Spleen (tissue), 11 donors: Measurements from ENCODE around the gene PIGS. TPM values are rescaled to one million over a fixed set of nuclear protein-coding genes. Genes with fewer than 3 reads are reported as not detected.

ENCODE experiments used
- DNase-seq: peaks from one replicate; pipeline ENCODE4 v3.0.0-alpha.2; 2020
- H3K27ac ChIP-seq, 8 donors: fragments of 200-600 bp; sonication (generic) in 7 of 8; 1 replicate in 4 of 8; 2 replicates in 4 of 8; pipeline versions ENCODE4 v1.5.0 to v1.8.0; 2016 to 2021; ENCODE audit warnings: inconsistent platforms in 4 of 8, mild to moderate bottlenecking in 4 of 8, moderate library complexity in 1 of 8
- H3K27me3 ChIP-seq, 7 donors: fragments of 200-600 bp; sonication (generic) in 6 of 7; replicated peaks in 1 of 7; 1 replicate in 4 of 7; 2 replicates in 3 of 7; pipeline versions ENCODE4 v1.5.0 to v1.8.0; 2016 to 2021; ENCODE audit warnings: inconsistent platforms in 3 of 7, mild to moderate bottlenecking in 1 of 7
- H3K36me3 ChIP-seq, 6 donors: fragments of 200-600 bp; sonication (generic) in 5 of 6; 1 replicate in 4 of 6; 2 replicates in 2 of 6; pipeline versions ENCODE4 v1.5.0 to v1.8.0; 2016 to 2021; ENCODE audit warnings: inconsistent platforms in 2 of 6
- H3K4me1 ChIP-seq, 6 donors: fragments of 200-600 bp; sonication (generic) in 5 of 6; 1 replicate in 3 of 6; 2 replicates in 3 of 6; pipeline versions ENCODE4 v1.5.0 to v1.8.0; 2016 to 2021; ENCODE audit warnings: inconsistent platforms in 3 of 6
- H3K4me3 ChIP-seq, 8 donors: fragments of 200-600 bp; sonication (generic) in 7 of 8; 1 replicate in 4 of 8; 2 replicates in 4 of 8; pipeline versions ENCODE4 v1.5.0 to v1.8.0; 2016 to 2021; ENCODE audit warnings: inconsistent platforms in 4 of 8, mild to moderate bottlenecking in 4 of 8, moderate library complexity in 2 of 8
- H3K9me3 ChIP-seq, 8 donors: fragments of 200-600 bp; sonication (generic) in 7 of 8; 1 replicate in 4 of 8; 2 replicates in 4 of 8; pipeline versions ENCODE4 v1.5.0 to v1.8.0; 2016 to 2021; ENCODE audit warnings: inconsistent platforms in 4 of 8
- POLR2A ChIP-seq, 3 donors: fragments of 450-650 bp; IDR thresholded peaks; one replicate each; pipeline ENCODE4 v1.5.1; 2017; ENCODE audit warnings: antibody characterized with exemption in 3 of 3, mild to moderate bottlenecking in 1 of 3
- POLR2AphosphoS5 ChIP-seq, 3 donors: sonication (generic); formaldehyde crosslinking; IDR thresholded peaks; one replicate each; pipeline ENCODE4 v1.5.1; 2017; ENCODE audit warnings: antibody characterized with exemption in 3 of 3
- WGBS, 5 donors: extraction: QIAGEN DNeasy Blood & Tissue Kit in 3 of 5; methylation state at CpG; one replicate each; pipeline versions ENCODE4 v1.1.5 to v1.1.7; 2013 to 2018; 5-methylcytosine and 5-hydroxymethylcytosine counted together
- intact Hi-C: fragments of 100-400 bp; cut with DNase I; formaldehyde crosslinking; loops from one replicate; pipeline ENCODE4 v1.15.0; 2023; ENCODE audit warnings: low total_unique reads
- polyA plus RNA-seq, 3 donors: library from polyadenylated mRNA; stranded (reverse); fragments of 200-250 nt; gene quantifications; one replicate each; pipeline ENCODE4 v1.2.1, GENCODE V29; 2013
- total RNA-seq, 7 donors: library from RNA; depleted of rRNA in 3 of 7; stranded (reverse); fragments of >200 nt in 3 of 7; fragmentation: NEBNext Ultra II Directional in 4 of 7; extraction: Animal tissue kit (Norgen Biotek cat#: 25700) in 4 of 7; gene quantifications; one replicate each; pipeline versions ENCODE4 v1.1.0 to v1.2.1, GENCODE V29; 2016 to 2021
- TF ChIP-seq, protein P1 (sequence below), 11 experiments: fragments of 200-600 bp in 7 of 11; fragments of 450-650 bp in 4 of 11; sonication (generic) in 4 of 11; IDR thresholded peaks in 8 of 11; conservative IDR thresholded peaks in 3 of 11; 1 replicate in 7 of 11; 2 replicates in 4 of 11; pipeline versions ENCODE4 v1.4.0 to v1.8.0; 2016 to 2021; ENCODE audit warnings: antibody characterized with exemption in 11 of 11, inconsistent platforms in 4 of 11, mild to moderate bottlenecking in 1 of 11
- donor health status: healthy with polysubstance abuse.
- donor health status: DM: no; HTN: no; CAD: no; lungs with moderate emphysema.
- donor health status: DM: no; HTN: no; CAD: no.
- donor health status: Bipolar disorder and iron deficiency.
- donor health status: healthy.
- donor health status: DM: no; HTN: no; CAD: no.
- donor health status: DM: yes; HTN: yes; CAD: no.

Gene PIGS
- total and polyA plus RNA-seq, 10 donors = 13.3 to 77.6 (median 50.0) TPM

DNA sequence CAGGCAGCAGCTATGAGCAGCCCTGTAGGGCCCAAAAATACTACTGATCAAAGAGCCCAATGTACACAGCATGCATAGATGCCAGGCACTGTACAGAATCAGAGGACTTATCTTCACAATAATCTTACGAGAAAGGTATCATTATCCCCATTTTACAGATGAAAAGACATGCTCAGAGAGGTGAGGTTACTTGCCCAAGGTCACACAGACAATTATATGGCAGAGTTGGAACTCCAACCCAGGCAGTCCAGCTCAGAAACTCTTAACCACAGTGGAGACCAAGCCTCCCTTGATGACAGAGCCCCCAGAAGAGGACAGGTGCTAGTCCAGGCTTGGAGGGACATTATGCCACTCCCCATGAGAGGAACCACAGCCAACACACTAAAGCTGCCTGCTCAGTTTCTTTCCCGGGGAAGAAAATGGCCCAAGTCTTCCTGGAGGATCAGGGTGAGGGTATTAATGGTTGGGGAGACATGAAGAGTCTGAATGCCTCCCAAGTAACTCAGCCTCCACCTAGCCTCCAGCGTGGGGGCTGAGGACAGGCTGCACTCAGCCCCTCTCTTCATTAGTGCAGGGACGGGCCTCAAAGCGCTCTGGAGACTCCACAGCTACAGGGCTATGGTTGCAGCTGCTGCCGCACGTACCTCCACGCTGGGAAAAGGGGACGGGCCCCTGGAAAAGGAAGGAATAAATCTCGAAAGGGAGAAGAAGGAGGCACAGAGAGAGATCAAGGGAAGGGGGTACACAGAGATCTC lies 19.7 kb downstream of the PIGS start:
- 21 to 34% (median 25%) methylated on average over 8 to 10 of the region's 10 CpGs for WGBS, 5 donors
- DNase-seq = peak; percentile 76
- intact Hi-C loops = no loop called here
- Histone ChIP-seq H3K27me3 (no peaks in the 10 kb centered on the region), H3K9me3 (no peaks in the 10 kb centered on the region), H3K4me3 (peak overlapping the region; percentile 67 to 99 (median 91)), H3K27ac (peak overlapping the region in 7 of 8 donors; percentile 42 to 90 (median 84)), H3K4me1 (peaks cover 38 to 77% (median 60%) of the 10 kb centered on the region in 6 donors), H3K36me3 (peaks cover 0 to 47% (median 40%) of the 10 kb centered on the region in 6 donors)
- TF ChIP-seq POLR2A (IDR thresholded peaks at IDR 0.05) = no peak

DNA sequence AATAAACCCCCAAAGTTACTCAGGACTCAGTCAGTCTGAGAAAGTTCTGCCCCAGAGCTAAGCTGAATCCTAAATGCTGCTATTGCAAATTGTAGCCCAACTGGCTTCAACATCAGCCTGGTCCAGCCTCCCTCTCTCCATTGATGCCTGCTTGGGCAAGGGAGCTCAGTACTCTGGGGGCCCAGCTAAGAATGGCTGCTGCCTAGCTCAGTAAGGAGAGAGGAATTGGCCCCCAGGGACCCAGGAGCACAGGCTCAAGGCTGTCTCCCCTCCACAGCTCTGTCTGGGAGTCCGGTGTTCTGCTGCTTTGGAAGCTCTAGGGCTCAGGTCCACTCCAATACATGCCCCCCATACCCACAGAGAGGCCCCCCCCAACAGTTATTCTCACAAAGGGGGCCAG lies 20.5 kb downstream of the PIGS start:
- TF ChIP-seq, protein P1, sequence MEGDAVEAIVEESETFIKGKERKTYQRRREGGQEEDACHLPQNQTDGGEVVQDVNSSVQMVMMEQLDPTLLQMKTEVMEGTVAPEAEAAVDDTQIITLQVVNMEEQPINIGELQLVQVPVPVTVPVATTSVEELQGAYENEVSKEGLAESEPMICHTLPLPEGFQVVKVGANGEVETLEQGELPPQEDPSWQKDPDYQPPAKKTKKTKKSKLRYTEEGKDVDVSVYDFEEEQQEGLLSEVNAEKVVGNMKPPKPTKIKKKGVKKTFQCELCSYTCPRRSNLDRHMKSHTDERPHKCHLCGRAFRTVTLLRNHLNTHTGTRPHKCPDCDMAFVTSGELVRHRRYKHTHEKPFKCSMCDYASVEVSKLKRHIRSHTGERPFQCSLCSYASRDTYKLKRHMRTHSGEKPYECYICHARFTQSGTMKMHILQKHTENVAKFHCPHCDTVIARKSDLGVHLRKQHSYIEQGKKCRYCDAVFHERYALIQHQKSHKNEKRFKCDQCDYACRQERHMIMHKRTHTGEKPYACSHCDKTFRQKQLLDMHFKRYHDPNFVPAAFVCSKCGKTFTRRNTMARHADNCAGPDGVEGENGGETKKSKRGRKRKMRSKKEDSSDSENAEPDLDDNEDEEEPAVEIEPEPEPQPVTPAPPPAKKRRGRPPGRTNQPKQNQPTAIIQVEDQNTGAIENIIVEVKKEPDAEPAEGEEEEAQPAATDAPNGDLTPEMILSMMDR (IDR thresholded peaks at IDR 0.05 in 8 of 11, conservative IDR thresholded peaks at IDR 0.05 in 3 of 11) = no peak
- TF ChIP-seq POLR2AphosphoS5 (IDR thresholded peaks at IDR 0.05) (no peak), POLR2A (IDR thresholded peaks at IDR 0.05) (no peak)
- intact Hi-C loops = no loop called here
- H3K4me1 ChIP-seq = peaks cover 38 to 79% (median 60%) of the 10 kb centered on the region in 6 donors
- no peaks in the 10 kb centered on the region for H3K27me3 ChIP-seq
- H3K4me3 ChIP-seq = peak overlapping the region in 1 of 8 donors; percentile 99
- DNase-seq = peak; percentile 54
- H3K9me3 ChIP-seq = no peaks in the 10 kb centered on the region
- WGBS, 5 donors = 73 to 100% (median 94%) methylated on average over 1 of the region's 1 CpG
- peak overlapping the region in 5 of 8 donors; percentile 39 to 90 (median 87) for H3K27ac ChIP-seq
- peaks cover 0 to 47% (median 36%) of the 10 kb centered on the region in 6 donors for H3K36me3 ChIP-seq

DNA sequence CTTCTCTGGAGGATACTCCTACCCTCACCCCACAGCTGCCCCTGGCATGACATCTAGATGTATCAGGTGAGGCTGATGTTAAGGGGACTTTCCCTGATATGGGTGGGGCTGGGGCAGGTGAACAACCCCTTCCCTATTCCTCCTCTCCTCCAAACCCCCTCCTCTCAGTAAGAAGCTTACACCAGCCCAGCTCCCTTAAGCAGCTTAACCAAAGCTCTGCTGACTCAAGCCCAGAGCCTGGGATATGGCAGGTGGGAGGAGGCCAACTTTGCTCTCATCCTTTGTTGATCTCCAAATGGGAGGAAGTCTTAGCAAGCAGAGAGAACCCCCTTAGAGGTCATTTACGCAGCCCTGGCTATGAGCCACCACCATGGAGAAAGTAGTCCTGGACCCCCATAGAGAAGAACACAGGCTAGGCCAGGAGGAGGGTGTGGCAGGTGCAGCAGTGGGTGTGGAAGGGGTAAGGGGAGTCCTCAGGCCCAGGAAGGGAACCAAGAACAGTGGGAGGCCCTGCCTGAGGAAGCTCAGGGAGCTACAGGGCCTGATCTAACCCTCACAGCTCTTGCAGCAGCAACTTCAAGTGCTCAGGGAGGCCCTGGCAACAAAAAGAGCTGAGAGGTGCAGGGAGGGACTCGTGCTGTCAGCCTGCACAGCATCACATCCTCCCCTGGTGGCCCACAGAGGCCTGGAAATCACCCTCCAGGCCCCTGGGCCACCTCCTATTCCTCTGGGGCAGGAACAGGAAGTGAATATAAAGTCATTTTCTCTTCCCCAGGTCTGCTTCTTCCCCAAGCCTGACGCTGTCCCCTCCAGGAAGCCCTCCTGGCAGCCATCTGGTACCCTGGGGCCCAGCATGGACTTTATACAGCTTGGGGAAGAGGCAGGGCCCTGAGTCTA lies 21.8 kb downstream of the PIGS start:
- no peaks in the 10 kb centered on the region for H3K9me3 ChIP-seq
- H3K36me3 ChIP-seq = peaks cover 0 to 36% (median 23%) of the 10 kb centered on the region in 6 donors
- DNase-seq = peak; percentile 83
- no peaks in the 10 kb centered on the region for H3K27me3 ChIP-seq
- H3K4me3 ChIP-seq = peak overlapping the region in 1 of 8 donors; percentile 20
- WGBS, 5 donors = 32 to 62% (median 41%) methylated on average over 3 of the region's 3 CpGs
- TF ChIP-seq POLR2AphosphoS5 (IDR thresholded peaks at IDR 0.05) = peak in 2 of 3 donors; percentile 6 to 62
- TF ChIP-seq POLR2A (IDR thresholded peaks at IDR 0.05) = no peak
- TF ChIP-seq, protein P1 (IDR thresholded peaks at IDR 0.05 in 8 of 11, conservative IDR thresholded peaks at IDR 0.05 in 3 of 11) = peak in 4 of 11 experiments; percentile 16 to 37 (median 28)
- peak overlapping the region; percentile 57 to 90 (median 84) for H3K27ac ChIP-seq
- intact Hi-C loops = loop anchor here (5.0 kb wide), 1 partner anchor 63 kb away; the partner anchor contains the start of gene RSKR
- H3K4me1 ChIP-seq = peaks cover 38 to 79% (median 60%) of the 10 kb centered on the region in 6 donors

DNA sequence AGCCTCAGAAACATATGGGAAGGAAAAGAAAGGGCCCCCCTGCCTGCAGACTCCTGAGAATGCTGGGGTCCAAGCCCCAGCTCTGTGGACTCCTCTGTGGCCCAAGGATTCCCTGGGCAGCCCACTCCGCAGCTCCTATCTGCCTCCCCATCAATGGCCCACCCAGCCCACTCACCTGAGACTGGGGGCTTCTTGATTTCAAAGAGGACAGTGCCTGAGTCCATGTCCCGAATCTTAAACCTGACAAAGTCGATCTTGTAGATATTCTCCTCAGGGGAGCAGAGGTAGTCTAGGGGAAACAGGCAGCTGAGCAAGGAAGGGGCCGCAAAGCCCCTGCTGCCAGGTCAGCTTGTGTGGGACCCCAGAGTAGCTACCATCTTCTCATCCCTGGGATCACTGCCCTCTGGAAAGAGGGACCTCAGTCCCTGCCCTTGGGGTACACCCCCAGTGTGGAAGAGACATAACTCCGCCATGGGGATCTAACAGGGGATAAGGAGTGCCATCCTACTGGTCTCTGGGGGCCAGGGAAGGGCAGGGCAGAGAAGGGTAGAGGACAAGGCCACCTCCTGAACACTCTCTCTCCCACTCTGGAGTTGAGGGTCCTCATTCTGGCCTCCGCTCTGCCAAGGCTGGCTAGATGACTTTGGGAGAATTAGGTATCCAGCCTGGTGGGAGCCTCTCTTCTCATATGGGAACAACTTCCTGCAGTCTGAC lies 22.8 kb downstream of the PIGS start:
- no peaks in the 10 kb centered on the region for H3K9me3 ChIP-seq
- no peak for TF ChIP-seq POLR2A (IDR thresholded peaks at IDR 0.05)
- TF ChIP-seq, protein P1 (IDR thresholded peaks at IDR 0.05 in 8 of 11, conservative IDR thresholded peaks at IDR 0.05 in 3 of 11) = peak in 3 of 11 experiments; percentile 2 to 56 (median 24)
- H3K4me1 ChIP-seq = peaks cover 38 to 70% (median 60%) of the 10 kb centered on the region in 6 donors
- DNase-seq = peak; percentile 52
- intact Hi-C loops = loop anchor here (5.0 kb wide), 1 partner anchor 64 kb away; the partner anchor contains the start of gene RSKR
- no peaks in the 10 kb centered on the region for H3K27me3 ChIP-seq
- H3K27ac ChIP-seq = peak overlapping the region; percentile 57 to 90 (median 86)
- WGBS, 5 donors = 84 to 94% (median 86%) methylated on average over 5 to 6 of the region's 6 CpGs
- peak overlapping the region in 1 of 8 donors; percentile 51 for H3K4me3 ChIP-seq
- H3K36me3 ChIP-seq = peaks cover 0 to 27% (median 14%) of the 10 kb centered on the region in 6 donors
